T-helper 1 cell treated with Interleukin-12 subunit alpha and Interleukin-12 subunit beta and Interleukin-4 antibody, amounts not matched to agents 30 ng/mL and 1 ng/mL, for 36 hours (primary cell): ENCODE data around the gene VANGL2. TPM values are rescaled to one million over a fixed set of nuclear protein-coding genes. Genes with fewer than 3 reads are reported as not detected.

Experiments
- intact Hi-C: fragments of 100-400 bp; cut with micrococcal nuclease; formaldehyde crosslinking; loops from one replicate; pipeline ENCODE4 v1.15.1; 2024
- total RNA-seq: library from RNA; stranded (reverse); gene quantifications from 2 replicates; pipeline ENCODE4 v1.2.3, GENCODE V29; 2022

Gene VANGL2
- not detected in 2 replicates for total RNA-seq

DNA sequence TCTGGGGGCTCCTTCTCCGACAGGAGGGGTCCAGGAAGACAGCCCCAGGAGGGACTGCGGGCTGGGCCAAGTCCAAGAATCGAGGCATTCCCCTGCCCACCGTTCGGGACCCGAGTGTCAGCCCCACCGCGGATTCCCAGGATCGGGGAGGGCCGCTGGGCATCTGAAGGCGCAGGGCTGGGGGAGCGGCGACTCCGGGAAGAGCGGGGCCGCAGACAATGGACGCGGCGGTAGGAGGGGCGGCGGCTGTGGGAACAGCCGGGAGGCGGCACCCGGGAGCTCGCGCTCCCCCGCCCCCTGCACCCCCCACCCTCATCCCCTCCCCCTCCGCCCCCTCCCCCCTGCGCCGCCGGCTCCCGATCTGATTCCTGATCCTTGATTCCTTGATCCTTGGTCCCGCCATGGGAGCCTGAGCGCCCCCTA, at the start of gene VANGL2:
Gene VANGL2 (plus strand): TSS at position 342 of the 423 bp plus-strand sequence. CDS start 15,274 bp downstream, outside the sequence.
- intact Hi-C loops, result no loop called here

GRCh38 chr1:160351629-160352028, 48.7 kb upstream of the VANGL2 start:
- intact Hi-C loops, result no loop called here

DNA sequence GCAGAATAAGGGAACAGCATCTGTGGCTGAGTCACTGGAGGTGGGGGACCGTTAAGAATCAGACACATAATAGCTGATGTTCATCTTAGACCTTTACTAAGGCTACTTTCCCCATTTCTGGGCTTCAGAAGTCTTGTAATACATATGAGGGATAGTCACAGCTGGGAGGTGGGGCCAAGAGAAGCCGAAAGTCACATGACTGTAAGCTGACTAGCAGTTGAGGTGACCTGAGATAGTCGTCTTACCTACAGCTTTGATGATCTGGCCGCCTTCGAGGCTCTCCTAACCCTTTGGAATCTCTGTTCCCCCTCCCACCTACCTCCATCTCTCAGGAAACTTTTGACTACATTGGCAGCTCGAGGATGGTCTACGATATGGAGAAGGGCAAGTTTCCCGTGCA, 47.8 kb upstream of the VANGL2 start:
- intact Hi-C loops, result no loop called here

DNA sequence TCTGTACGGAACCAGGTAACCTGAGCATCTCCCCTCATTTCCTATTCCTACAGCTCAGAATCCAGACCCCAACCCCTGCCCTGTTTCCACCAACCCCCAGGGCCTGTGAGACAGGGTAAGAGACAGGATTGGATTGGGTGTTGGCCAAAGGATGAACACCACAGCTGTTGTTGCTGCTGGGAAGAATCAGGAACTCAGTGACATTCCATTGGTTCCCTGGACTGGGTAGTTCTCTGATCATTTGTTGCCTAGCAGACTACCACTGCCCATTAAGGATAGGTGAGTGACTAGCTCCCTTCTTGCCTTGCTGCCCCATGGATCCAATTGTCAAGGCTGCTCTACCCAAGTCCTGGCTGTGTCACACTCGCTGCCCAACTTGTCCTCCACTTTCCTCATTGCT, 47.1 kb upstream of the VANGL2 start:
- intact Hi-C loops, result no loop called here

- intact Hi-C loops, result loop anchor here (1.0 kb wide), 2 partner anchors 22 to 253 kb away; no protein-coding TSS in a partner anchor
These were observed 45.9 kb upstream of the VANGL2 start for GRCh38 chr1:160354388-160354985.

DNA sequence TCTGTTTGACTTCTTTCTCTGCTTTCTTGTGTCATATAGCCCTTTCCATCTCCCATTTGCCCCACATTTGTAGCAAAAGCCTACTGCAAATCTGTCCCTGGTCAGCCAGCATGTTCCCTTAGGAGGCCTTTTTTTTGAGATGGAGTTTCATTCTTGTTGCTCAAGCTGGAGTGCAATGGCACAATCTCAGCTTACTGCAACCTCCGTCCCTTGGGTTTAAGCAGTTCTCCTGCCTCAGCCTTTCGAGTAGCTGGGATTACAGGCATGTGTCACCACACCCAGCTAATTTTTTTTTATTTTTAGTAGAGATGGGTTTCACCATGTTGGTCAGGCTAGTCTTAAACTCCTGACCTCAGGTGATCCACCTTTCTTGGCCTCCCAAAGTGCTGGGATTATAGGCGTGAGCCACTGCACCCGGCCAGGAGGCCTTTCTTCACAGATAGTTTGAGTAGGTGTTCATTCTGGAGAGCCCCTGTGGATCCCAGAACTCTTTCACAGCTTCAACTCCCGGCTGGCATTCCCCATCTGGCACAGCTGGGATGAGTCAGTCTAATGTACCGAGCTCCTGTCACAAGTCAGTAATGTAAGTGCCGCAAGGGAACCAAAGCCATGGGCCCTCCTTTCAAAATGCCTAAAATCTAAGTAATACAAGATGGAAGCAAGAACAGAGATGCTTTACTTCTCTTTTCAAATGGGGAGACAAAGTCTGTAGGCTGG, 42.9 kb upstream of the VANGL2 start:
- intact Hi-C loops, result no loop called here

GRCh38 chr1:160358073-160358472, 42.3 kb upstream of the VANGL2 start:
- intact Hi-C loops, result no loop called here

GRCh38 chr1:160359559-160360226, 40.7 kb upstream of the VANGL2 start:
- intact Hi-C loops, result no loop called here

GRCh38 chr1:160360227-160360695, 40.1 kb upstream of the VANGL2 start:
- intact Hi-C loops, result no loop called here

GRCh38 chr1:160361199-160361598, 39.2 kb upstream of the VANGL2 start:
- intact Hi-C loops, result no loop called here

DNA sequence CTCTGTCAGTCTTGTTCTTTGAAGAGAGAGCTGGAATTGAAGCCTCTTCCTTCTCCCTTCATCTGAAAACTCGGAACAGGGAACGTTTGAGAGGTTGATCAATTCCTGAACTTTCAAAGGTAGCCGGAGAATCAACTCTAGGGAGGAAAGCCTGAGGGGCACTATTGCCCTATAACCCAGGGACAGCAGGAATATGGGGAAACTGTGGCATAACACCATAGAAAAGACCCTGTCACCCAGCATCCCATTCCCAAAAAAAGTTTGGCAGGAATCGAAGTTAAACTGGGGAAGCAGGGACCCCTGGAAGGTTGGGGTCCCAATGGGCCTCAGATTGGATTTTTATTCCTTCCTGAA, 38.6 kb upstream of the VANGL2 start:
- intact Hi-C loops, result no loop called here

DNA sequence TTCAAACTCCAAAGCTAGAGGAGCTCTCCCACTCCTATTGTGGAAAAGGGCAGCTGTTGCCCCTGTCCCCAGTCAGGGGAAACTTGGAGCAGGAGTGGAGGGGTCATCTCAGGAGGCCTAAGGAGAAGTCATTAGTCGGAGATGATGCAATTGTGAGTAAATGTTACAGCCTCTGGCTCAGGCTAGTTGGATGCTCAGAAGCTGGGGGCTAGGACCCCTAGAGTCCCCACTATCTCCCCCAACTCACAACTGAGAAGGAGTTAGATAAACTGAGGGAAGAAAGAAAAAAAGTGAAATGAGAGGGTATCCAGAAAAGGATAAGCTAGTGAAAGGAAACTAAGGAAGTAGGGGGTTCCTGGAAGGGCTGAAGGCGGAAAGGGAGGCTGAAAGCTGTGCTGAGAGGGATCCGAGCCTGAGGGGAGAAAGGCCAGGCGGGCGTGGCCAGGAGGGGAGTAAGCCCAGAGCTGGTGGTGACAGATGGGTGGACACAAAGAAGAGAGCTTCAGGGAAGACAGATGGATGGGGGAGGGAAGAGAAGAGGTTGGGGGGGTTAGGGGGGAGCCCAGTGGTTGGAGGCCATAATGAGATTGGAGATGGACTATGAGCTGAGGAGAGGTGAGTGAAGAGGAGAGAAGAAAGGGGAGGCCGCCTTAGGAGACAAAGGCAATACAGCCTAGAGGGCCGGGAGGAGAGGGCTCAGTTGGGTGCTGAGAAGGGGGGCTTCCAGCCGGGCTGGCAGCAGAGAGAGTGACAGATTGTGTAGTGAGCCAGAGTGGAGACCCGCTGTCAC, 38.0 kb upstream of the VANGL2 start:
- intact Hi-C loops, result no loop called here

- intact Hi-C loops, result no loop called here
These were observed 37.4 kb upstream of the VANGL2 start for GRCh38 chr1:160363010-160363409.

GRCh38 chr1:160363951-160364735, 36.2 kb upstream of the VANGL2 start:
- intact Hi-C loops, result no loop called here

- intact Hi-C loops, result no loop called here
These were observed 35.0 kb upstream of the VANGL2 start for GRCh38 chr1:160365325-160365724.

GRCh38 chr1:160366731-160367515, 33.4 kb upstream of the VANGL2 start, which contains the start of gene NHLH1:
NHLH1 (plus strand) TSS chr1:160367071; CDS start chr1:160370732, 3,661 bp downstream.
- intact Hi-C loops, result no loop called here

GRCh38 chr1:160367516-160367900, 32.9 kb upstream of the VANGL2 start:
- intact Hi-C loops, result no loop called here

GRCh38 chr1:160367934-160368923, 32.1 kb upstream of the VANGL2 start:
- intact Hi-C loops, result no loop called here

GRCh38 chr1:160369087-160369486, 31.3 kb upstream of the VANGL2 start:
- intact Hi-C loops, result no loop called here
